GM18868 (cell line): ENCODE measurements around the gene NFKBIB.
"Not testable (repeated sequence)": the region's sequence is repeated elsewhere in the genome, so short reads cannot be mapped to it uniquely, and the experiment has no call there.

Experiments used
- ATAC-seq: cut with Tn5 transposase; IDR thresholded peaks from one replicate; pipeline ENCODE4 v1.9.1; 2021; ENCODE audit warnings: mild to moderate bottlenecking, moderate library complexity; ENCODE audit not compliant: unreplicated experiment

The NFKBIB gene, protein sequence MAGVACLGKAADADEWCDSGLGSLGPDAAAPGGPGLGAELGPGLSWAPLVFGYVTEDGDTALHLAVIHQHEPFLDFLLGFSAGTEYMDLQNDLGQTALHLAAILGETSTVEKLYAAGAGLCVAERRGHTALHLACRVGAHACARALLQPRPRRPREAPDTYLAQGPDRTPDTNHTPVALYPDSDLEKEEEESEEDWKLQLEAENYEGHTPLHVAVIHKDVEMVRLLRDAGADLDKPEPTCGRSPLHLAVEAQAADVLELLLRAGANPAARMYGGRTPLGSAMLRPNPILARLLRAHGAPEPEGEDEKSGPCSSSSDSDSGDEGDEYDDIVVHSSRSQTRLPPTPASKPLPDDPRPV

DNA sequence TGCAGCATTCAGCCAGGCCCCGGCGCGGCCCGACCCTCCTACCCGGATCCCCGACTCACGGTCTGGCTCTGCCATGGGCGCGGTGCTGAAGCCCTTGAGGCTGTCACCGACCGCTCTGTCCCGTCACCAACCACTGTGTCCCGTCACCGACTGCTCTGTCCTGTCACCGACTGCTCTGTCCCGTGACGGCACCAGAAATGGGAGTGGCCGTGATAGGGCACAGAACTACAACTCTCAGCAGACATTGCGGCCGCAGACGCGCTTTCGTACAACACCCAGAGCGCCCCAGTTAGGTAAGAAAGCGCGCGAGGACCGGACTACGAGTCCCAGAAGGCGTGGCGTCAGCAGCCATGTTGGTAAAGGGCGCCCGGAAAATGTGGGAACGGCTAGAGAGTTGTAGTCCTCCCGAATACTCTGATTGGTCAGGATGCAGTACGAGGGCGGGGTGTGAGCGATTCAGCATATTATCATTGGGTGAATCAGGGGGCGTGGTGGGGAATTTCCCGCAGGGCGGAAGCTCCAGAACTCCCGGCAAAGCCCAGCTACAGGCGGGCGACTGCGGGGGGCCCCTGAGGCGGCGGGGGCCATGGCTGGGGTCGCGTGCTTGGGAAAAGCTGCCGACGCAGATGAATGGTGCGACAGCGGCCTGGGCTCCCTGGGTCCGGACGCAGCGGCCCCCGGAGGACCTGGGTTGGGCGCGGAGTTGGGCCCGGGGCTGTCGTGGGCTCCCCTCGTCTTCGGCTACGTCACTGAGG is at the start of gene NFKBIB, which contains the start of gene SIRT2:
NFKBIB (plus strand) TSS at position 523 of the 755 bp plus-strand sequence; CDS start at position 587, 64 bp downstream.
SIRT2 (minus strand) TSS at position 172 of the 755 bp plus-strand sequence; CDS start at position 75, 97 bp downstream.
- peak; percentile 93 for ATAC-seq

DNA sequence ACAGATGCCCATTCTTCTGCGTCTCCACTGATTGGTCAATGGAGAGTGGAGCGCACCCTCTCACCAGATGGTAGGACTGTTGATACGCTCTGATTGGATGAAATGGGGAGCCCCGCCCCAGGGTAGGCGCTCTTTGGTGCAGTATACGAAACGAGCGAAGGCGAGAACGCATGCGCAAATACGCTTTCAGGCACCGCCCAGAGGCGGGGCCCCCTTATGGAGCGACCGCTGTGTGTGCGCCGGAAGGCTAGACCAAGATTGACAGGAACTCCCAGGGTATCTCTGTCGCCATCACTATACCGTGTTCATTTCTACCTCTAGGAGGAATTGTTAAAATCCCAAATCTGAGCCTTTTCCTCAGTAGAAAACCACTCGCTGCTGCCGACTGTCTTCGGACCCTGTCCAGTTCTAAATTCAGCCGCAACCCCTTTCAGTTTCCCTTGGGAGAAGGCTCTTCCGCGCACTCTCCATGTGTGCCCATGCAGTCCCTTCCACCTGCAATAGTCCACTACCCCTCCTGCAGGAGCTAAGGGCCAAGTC is 49.3 kb upstream of the NFKBIB start:
- ATAC-seq: peak; percentile 64

DNA sequence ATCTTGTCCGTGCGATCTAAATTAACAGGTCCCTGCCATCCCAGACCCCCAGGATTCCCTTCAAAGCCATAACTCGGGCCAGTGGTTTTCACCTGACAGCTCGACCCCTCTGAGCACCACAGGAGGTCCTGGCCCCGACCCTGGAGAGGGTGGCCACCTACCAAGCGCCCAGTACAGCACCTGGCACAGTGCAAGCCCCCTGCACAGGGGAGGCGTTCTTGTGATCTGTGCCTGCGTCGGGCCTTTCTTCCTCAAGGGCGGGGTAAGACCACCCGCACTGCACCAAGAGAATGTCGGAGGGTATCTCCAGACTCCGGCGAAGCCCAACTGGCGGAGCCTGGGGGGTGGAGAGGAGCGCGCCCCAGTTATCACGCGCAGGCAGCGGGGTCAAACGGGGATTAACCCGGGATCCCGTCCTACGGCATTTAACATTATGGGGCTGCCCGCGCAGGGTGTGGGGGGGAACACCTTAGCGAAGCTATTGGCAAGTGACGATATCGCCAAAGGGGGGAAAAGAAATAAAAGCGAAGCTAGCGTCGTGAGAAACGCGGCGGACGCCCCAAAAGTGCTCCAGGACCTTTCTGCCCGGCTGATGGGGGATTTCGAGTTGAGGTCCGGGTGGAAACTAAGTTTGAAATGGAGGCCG is 48.7 kb upstream of the NFKBIB start:
- no peak for ATAC-seq

DNA sequence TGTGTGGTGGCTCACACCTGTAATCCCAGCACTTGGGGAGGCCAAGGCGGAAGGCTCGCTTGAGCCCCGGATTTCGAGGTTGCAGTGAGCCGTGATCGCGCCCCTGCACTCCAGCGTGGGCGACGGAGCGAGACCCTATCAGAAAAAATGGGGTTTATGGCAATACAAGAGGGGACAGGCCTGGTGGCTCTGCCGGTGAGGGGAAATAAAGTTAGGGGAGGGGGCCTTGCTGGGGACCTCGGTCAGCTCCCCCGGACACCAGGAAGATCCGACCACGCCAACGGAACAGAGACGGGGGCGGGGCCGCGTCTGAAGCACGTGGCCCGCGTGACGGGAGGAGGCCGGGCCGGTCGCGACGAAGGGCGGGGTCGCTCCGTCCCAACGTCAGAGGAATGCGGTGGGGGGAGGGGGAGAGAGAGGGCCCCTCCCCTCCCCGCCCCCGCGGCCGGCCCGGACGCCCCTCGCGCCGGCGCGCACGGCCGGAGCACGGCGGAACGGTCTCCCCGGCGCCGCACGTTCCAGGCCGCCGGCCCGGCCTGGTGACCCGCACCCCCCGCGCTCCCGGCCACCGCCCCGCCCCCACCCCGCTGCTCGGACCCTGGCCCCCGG is 48.0 kb upstream of the NFKBIB start:
- no peak for ATAC-seq

DNA sequence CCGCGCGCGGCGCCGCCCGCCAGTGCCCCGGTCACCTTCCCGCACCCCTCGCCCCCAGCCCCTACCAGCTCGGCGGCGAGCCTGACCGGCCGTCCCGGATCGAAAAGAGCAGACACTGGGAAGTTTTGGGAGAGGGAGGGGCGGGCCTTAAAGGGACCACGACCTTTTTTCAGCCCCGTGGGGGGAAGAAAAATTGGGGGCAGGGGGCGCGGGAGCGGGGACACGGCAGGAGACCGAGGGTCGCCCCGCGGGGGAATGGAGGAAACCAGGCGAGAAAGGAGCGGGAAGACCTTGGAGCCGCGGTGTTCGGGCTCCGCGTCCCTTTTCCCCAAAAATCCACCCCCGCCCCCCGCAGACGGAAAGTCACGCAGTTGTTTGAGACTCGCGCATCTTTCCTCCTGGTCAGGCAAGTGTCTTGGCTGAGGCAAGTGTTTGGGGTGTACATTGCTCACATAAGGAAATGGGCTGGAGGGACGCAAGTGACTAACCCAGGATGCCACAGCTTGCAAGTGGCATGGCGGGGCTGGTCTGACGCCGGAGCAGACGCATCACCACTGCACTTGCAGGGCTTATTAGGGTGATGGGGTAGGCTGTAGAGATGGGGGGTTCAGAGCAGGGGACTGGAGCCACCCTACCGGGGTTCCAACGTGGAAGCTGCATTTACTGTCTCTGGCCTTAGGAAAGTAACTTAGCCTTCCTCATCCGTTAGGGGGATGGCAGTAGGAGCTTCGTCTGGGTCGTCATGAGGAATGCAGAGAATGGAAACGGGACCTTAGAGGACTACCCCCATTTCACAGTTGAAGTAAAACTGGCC is 47.3 kb upstream of the NFKBIB start:
- ATAC-seq: no peak

DNA sequence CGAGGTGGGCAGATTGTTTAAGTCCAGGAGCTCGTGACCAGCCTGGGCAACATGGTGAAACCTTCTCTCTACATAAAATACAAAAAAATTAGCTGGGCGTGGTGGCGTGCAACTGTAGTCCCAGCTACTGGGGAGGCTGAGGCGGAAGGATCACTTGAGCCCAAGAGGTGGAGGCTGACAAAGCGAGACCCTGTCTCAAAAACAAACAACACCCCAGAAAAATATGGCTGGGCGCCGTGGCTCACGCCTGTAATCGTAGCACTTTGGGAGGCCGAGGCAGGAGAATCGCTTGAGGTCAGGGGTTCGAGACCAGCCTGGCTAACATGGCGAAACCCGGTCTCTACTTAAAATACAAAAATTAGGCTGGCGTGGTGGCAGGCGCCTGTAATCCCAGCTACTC is 46.6 kb upstream of the NFKBIB start:
- ATAC-seq: no peak

DNA sequence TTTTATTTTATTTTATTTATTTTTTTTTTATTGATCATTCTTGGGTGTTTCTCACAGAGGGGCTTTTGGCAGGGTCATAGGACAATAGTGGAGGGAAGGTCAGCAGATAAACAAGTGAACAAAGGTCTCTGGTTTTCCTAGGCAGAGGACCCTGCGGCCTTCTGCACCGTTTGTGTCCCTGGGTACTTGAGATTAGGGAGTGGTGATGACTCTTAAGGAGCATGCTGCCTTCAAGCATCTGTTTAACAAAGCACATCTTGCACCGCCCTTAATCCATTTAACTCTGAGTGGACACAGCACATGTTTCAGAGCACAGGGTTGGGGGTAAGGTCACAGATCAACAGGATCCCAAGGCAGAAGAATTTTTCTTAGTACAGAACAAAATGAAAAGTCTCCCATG is 44.8 kb upstream of the NFKBIB start:
- ATAC-seq: not testable (repeated sequence)

DNA sequence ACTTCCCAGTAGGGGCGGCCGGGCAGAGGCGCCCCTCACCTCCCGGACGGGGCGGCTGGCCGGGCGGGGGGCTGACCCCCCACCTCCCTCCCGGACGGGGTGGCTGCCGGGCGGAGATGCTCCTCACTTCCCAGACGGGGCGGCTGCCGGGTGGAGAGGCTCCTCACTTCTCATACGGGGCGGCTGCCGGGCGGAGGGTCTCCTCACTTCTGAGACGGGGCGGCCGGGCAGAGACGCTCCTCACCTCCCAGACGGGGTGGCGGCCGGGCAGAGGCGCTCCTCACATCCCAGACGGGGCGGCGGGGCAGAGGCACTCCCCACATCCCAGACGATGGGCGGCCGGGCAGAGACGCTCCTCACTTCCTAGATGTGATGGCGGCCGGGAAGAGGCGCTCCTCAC is 44.0 kb upstream of the NFKBIB start:
- ATAC-seq: not testable (repeated sequence)

DNA sequence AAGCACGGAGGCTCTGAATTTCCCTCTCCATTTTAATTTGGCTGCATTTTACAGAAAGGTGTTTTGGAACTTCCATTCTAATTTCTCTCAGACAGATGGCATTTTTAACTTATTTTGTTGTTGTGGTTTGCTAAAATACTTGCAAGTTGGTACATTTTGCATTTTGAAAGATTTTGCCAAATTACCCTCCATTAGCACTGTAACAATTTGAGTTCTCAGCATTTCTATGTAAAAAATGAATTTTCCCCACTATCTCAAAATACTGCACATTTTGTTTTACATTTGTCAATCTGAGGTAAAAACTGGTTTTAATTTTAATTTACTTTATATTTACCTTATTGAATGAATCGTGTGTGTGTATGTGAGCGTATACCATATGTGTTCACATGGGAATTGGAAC is 43.0 kb upstream of the NFKBIB start:
- no peak for ATAC-seq

DNA sequence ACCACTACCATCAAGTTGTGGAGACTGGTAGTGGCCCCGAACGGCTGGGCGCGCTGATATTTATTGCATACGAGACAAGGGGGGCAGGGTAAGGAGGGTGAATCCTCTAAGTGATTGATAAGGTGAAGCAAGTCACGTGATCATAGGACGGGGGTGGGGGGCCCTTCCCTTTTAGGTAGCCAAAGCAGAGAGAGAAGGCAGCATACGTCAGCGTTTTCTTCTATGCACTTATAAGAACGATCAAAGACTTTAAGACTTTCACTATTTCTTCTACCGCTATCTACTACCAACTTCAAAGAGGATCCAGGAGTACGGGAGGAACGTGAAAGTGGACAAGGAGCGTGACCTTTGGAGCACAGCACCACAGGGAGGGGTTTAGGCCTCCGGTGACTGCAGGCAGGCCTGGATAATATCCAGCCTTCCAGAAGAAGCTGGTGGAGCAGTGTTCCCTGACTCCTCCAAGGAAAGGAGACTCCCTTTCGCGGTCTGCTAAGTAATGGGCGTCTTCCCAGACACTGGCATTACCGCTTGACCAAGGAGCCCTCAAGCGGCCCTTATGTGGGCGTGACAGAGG is 40.1 kb upstream of the NFKBIB start:
- ATAC-seq: not testable (repeated sequence)

DNA sequence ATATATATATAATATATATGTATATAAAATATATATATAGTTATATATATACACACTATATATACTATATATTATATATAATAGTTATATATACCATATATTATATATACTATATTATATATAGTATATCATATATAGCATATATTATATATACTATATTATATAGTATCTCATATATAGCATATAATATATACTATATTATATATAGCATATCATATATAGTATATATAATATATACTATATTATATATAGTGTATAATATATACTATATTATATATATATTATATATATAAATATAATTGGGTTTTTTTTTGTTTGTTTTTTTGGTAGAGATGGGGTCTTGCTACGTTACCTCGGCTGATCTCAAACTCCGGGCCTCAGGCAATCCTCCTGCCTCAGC is 38.4 kb upstream of the NFKBIB start:
- no peak for ATAC-seq

DNA sequence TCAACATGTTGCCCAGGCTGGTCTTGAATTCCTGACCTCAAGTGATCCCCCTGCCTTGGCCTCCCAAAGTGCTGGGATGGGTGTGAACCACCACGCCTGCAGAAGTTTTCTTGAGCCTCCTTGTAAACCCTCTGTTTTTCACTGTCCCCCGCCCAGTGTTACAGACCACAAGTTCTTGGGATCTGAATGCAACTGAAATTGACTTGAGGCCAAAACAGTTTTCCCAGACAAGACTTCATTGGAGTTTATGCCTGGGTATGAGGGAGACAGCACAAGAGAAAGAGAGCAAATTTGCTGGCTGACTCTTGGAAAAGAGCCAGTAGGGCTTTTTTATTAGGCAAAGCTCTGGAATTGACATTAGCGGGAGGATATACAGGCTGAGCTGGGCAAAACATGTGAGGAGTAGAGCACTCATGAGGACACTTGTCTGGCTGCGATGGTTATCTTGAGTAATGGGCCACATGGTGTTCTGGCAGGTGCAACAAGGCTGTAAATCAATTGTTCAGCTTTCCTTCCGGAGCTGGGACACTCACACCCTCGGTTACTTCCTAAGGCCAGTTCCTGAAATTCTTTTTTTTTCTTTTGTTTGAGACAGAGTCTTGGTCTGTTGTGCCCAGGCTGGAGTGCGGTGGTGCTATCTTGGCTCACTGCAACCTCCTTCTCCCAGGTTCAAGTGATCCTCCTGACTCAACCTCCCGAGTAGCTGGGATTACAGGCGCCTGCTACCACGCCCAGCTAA is 37.3 kb upstream of the NFKBIB start:
- ATAC-seq: no peak

DNA sequence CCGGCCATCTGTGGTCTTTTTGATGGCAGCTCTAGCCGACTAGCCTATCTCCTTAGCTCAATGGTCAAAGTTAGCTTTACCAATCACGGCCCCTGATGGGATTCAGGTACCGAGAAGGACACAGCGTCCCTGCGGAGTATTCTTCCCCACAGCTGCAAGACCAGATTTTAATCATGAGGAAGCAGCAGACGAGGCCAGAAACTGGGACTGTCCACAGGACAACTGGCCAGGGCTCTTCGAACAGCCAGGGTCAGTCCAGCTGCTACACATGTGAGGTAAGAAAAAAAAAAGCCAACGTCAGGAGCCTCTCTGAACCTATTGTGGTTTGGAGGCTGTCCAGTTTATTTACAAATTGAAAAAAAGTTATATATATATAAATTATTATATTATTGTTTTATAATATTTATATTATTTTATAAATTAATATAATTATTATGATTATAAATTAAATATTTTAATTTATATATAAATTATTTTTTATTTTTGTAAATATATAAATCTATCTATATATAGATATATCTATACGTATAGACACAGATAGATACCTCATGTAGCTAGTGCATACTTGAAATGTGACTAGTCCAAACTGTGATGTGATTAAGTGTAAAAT is 32.5 kb upstream of the NFKBIB start:
- no peak for ATAC-seq

DNA sequence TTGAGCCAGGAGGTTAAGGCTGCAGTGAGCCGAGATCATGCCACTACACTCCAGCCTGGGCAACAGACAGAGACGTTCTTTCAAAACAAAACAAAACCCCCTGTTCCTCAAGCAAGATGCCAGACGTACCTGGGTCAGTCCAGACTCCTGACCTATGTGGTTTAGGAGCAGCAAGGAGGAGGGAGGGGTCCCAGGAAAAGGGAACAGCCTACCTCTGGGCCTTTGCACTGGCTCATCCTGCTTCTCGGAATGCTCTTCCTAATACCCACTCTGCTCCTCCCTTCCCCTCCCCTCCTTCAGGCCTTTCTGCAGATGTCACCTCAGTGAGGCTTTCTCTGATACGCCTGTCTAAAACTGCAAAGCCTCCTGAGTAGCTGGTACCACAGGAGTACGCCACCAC is 31.2 kb upstream of the NFKBIB start:
- no peak for ATAC-seq

DNA sequence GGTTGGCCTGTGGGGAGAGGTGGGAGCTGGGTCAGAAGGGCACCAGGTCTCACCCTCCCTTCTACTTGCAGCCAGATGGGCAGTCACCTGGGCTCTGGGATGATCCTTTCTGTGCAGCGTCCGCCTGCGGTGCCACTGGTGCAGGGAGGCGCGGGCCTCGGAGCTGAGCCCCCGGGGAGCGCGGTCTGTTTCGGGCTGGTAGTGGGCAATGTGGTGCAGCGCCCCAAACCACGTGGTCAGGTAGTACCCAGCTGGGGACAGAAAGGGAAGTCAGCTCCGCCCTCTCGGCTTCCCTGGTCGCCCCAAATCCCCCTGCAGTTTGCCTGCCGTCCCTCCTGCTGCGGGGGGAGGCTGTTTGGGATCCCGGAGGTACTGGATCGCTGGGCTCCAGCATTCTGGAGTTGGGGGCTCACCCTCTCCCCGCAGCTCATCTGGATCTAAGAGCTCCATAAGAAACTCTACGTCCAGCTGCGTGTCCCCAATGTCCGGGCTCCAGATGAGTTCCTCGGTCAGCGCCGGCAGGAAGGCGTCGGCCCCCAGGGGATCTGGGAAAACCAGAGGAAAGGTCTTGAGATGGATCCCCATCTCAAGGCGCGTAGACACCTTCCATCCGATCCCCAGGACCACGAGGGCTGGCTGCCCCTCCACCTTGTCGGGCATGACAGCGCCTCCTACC is 30.5 kb upstream of the NFKBIB start:
- peak; percentile 9 for ATAC-seq

DNA sequence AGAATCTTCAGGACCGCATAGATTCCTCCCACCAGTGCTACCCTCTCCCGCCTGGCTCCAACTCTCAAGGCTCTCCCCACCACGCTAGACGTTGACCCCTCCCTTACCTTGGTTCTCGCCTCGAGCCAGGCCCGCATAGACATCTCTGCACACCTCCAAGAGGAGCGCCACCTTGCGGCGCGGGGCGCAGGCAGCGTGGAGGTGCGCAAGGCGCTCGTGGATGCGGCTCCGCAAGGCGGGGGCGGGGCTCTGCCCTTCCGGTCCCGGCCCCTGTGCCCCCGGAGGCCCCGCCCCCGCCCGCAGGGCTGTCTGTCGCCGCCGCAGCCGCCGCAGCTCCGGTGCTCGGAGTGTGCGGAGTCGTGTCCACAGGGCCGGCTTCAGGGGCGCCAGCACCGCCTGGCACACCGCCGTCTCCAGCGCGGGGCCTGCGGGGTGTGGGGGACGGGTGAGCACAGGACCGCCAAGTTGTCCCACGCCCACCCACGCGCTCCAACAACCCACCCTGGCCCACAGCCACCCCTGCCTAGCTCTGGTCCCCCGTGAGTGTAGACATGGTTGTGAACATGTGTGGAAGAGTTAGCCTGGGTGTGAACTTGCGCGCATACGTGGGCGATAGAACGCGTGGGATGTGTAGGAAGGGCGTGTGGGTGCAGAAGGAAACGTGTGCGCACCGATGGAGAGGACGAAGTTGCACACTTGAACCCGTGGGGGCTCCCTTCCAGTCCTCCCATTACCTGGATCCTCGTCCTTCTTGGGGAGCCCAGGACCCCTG is 29.7 kb upstream of the NFKBIB start:
- peak; percentile 70 for ATAC-seq

DNA sequence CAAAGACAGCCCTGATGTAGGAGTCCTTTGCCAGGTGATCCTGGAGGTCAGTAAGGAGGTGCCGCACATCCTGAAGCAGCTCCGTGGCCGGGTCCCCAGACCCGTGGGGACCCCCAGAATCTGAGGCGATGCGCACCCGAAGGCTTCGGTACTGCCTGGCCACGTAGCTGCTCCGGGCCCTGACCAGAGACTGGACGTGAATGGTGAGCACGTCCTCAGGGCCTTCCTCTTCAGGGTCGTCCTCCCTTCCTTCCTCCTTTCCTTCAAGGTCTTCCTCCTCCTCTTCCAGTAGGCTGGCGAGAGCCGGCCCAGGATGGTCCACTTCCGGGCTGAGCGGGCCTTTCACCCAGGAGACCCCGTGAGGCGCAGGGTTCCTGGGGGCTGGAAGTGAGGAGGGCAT is 29.2 kb upstream of the NFKBIB start:
- ATAC-seq: no peak
